SK-N-SH treated with all-trans-retinoic acid at 6 μM for 48 hours (cell line): ENCODE data around the gene CHST9.

ENCODE experiments used
- ARNTL ChIP-seq: fragments of 450-650 bp; formaldehyde crosslinking; IDR thresholded peaks from 2 replicates; pipeline ENCODE4 v1.5.0; 2020; ENCODE audit warnings: low read depth, mild to moderate bottlenecking, moderate library complexity, borderline replicate concordance
- BACH2 ChIP-seq: fragments of 250-450 bp; sonication (Bioruptor Pico); IDR thresholded peaks from 2 replicates; pipeline ENCODE4 v1.9.0; 2021; ENCODE audit warnings: mild to moderate bottlenecking, borderline replicate concordance
- GLIS3 ChIP-seq: fragments of 250-450 bp; sonication (Bioruptor Pico); IDR thresholded peaks from 2 replicates; pipeline ENCODE4 v1.5.0; 2020; ENCODE audit warnings: mild to moderate bottlenecking, moderate library complexity
- ISL1 ChIP-seq: fragments of 250-450 bp; sonication (Bioruptor Pico); IDR thresholded peaks from 2 replicates; pipeline ENCODE4 v2.1.2; 2022; ENCODE audit warnings: mild to moderate bottlenecking, moderate library complexity
- OSR1 ChIP-seq: fragments of 250-450 bp; sonication (Bioruptor Pico); IDR thresholded peaks from 2 replicates; pipeline ENCODE4 v1.8.0; 2022; ENCODE audit warnings: moderate library complexity, mild to moderate bottlenecking, inconsistent platforms
- TCF4 ChIP-seq: fragments of 250-450 bp; sonication (Bioruptor Pico); IDR thresholded peaks from 2 replicates; pipeline ENCODE4 v1.8.0; 2021; ENCODE audit warnings: mild to moderate bottlenecking, moderate library complexity, borderline replicate concordance
- TOX ChIP-seq: fragments of 250-450 bp; sonication (Bioruptor Pico); IDR thresholded peaks from 2 replicates; pipeline ENCODE4 v1.8.0; 2021; ENCODE audit warnings: mild to moderate bottlenecking, moderate library complexity, borderline replicate concordance
- ZFP3 ChIP-seq: fragments of 250-450 bp; sonication (Bioruptor Pico); IDR thresholded peaks from 2 replicates; pipeline ENCODE4 v1.5.0; 2020; ENCODE audit warnings: mild to moderate bottlenecking, moderate library complexity
- ZNF70 ChIP-seq: fragments of 450-650 bp; formaldehyde crosslinking; IDR thresholded peaks from 2 replicates; pipeline ENCODE4 v1.5.0; 2020; ENCODE audit warnings: mild to moderate bottlenecking, moderate library complexity
- ZNF8 ChIP-seq: fragments of 450-650 bp; formaldehyde crosslinking; IDR thresholded peaks from 2 replicates; pipeline ENCODE4 v1.5.0; 2020; ENCODE audit warnings: mild to moderate bottlenecking, moderate library complexity
- TF ChIP-seq, protein P1 (sequence below): fragments of 250-450 bp; sonication (Bioruptor Pico); IDR thresholded peaks from 2 replicates; pipeline ENCODE4 v1.5.0; 2020; ENCODE audit warnings: mild to moderate bottlenecking, moderate library complexity
- TF ChIP-seq, protein P2 (sequence below): fragments of 250-450 bp; sonication (Bioruptor Pico); IDR thresholded peaks from 2 replicates; pipeline ENCODE4 v1.8.0; 2020; ENCODE audit warnings: mild to moderate bottlenecking, moderate library complexity, borderline replicate concordance

DNA sequence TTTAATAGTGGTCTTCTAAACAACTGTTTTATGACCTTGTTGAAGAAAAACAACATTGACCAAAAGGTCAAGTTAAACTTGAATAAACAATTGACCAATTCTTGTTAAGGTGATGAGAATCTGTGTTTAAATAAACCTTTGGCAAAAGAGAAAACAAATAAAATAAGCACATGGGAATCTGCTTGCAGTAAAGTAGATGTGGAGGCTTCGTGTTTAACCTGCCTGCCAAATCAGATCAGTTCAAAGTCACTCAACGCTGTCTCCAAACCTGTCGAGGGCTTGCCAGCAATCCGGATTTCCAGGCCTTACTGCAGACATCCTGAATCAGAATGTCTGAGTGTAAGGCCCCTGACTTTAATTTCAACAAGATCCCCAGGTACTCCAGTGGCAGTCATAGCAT lies 264.5 kb downstream of the CHST9 start:
- TF ChIP-seq ISL1 (CRISPR knock-in tag) (no peak), ZNF70 (CRISPR knock-in tag) (no peak), TCF4 (no peak), GLIS3 (CRISPR knock-in tag) (no peak), ARNTL (CRISPR knock-in tag) (no peak), ZFP3 (CRISPR knock-in tag) (no peak), BACH2 (CRISPR knock-in tag) (no peak), OSR1 (no peak), TOX (no peak), ZNF8 (no peak)
- TF ChIP-seq, protein P1, sequence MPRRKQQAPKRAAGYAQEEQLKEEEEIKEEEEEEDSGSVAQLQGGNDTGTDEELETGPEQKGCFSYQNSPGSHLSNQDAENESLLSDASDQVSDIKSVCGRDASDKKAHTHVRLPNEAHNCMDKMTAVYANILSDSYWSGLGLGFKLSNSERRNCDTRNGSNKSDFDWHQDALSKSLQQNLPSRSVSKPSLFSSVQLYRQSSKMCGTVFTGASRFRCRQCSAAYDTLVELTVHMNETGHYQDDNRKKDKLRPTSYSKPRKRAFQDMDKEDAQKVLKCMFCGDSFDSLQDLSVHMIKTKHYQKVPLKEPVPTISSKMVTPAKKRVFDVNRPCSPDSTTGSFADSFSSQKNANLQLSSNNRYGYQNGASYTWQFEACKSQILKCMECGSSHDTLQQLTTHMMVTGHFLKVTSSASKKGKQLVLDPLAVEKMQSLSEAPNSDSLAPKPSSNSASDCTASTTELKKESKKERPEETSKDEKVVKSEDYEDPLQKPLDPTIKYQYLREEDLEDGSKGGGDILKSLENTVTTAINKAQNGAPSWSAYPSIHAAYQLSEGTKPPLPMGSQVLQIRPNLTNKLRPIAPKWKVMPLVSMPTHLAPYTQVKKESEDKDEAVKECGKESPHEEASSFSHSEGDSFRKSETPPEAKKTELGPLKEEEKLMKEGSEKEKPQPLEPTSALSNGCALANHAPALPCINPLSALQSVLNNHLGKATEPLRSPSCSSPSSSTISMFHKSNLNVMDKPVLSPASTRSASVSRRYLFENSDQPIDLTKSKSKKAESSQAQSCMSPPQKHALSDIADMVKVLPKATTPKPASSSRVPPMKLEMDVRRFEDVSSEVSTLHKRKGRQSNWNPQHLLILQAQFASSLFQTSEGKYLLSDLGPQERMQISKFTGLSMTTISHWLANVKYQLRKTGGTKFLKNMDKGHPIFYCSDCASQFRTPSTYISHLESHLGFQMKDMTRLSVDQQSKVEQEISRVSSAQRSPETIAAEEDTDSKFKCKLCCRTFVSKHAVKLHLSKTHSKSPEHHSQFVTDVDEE: no peak
- TF ChIP-seq, protein P2, sequence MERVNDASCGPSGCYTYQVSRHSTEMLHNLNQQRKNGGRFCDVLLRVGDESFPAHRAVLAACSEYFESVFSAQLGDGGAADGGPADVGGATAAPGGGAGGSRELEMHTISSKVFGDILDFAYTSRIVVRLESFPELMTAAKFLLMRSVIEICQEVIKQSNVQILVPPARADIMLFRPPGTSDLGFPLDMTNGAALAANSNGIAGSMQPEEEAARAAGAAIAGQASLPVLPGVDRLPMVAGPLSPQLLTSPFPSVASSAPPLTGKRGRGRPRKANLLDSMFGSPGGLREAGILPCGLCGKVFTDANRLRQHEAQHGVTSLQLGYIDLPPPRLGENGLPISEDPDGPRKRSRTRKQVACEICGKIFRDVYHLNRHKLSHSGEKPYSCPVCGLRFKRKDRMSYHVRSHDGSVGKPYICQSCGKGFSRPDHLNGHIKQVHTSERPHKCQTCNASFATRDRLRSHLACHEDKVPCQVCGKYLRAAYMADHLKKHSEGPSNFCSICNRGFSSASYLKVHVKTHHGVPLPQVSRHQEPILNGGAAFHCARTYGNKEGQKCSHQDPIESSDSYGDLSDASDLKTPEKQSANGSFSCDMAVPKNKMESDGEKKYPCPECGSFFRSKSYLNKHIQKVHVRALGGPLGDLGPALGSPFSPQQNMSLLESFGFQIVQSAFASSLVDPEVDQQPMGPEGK (CRISPR knock-in tag): no peak
